GM20431 (cell line): ENCODE data around the gene GPS2.
"Not testable (repeated sequence)": the region's sequence is repeated elsewhere in the genome, so short reads cannot be mapped to it uniquely, and the experiment has no call there.

Experiments used
- in situ Hi-C: fragments of 300-500 bp; cut with MseI, MboI; formaldehyde crosslinking; loops from one replicate; pipeline ENCODE4 v1.15.0; 2020; ENCODE audit warnings: low sequenced_read_pairs; ENCODE audit not compliant: unreplicated experiment

GPS2 gene

DNA sequence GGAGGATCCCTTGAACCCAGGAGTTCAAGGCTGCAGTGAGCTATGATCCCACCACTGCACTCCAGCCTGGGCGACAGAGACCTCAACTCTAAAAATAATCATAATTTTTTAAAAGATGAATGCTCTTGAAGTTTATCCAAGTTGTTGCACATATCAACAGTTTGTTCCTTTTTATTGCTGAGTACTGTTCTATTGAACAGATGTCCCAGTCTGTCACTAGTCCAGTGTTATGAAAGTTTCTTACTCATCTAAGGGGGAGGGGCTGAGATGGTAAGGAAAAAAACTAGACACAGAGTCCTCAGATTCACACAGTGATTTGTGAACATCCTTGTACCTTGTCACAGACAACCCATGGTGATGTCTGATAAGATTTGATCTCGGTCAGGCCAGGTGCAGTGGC, 25.0 kb upstream of the GPS2 start:
- in situ Hi-C loops = no loop called here

DNA sequence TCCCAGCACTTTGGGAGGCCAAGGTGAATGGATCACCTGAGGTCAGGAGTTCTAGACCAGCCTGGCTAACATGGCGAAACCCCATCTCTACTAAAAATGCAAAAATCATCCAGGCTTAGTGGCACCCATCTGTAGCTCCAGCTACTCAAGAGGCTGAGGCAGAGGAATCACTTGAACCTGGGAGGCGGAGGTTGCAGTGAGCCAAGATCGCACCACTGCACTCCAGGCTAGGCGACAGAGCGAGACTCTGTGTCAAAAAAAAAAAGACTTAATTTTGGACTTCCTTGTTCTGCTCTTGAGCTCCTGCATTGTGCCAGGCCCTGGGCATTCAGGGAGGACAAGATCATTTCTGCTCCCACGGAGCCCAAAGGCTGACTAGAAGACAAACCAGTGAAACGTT, 22.4 kb upstream of the GPS2 start:
- in situ Hi-C loops = not testable (repeated sequence)

DNA sequence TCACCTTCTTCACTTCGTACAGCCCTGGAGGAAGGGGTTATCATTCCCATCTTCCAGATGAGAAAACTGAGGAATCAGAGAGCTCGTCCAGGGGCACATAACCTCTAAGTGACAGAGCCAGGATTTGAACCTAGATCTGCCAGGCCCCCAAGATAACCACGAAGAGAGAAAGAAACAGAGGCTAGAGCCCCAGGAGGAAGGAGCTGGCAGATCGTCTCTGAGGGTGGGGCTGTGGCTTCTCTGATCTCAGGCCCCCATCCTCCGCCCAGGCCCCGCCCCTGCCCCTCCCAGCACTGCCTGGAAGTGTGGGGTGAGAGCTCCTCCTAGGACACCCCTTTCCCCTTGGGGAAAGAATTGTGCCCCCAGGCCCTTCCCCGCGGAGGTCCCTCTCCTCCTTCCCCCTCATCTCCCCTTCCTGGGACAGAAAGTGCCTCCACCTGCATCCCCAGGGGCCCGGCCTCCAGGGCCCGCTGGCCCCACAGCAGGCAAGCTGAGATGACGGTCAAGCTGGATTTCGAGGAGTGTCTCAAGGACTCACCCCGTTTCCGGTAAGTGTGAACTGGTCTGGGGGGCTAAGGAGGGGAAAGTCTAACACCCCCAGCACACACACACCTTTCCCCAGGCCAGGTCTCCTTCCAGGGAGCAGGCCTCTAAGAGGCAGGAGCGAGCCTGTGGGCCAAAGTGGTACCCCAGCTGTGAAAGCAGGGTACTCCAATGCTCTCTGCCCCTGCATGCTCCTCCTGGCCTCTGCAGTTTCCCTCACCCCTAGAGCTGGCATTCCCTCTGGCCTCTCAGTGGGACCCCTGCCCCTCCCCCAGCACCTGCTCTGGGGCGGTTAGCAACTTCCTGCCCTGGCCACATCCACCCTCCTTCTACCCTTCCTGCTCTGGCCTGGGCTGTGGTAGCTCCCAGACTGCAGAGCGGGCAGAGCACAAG, 21.3 kb upstream of the GPS2 start, which contains the start of gene ACAP1:
ACAP1 (plus strand) TSS at position 290 of the 936 bp plus-strand sequence; CDS start at position 496, 206 bp downstream.
- in situ Hi-C loops = no loop called here

DNA sequence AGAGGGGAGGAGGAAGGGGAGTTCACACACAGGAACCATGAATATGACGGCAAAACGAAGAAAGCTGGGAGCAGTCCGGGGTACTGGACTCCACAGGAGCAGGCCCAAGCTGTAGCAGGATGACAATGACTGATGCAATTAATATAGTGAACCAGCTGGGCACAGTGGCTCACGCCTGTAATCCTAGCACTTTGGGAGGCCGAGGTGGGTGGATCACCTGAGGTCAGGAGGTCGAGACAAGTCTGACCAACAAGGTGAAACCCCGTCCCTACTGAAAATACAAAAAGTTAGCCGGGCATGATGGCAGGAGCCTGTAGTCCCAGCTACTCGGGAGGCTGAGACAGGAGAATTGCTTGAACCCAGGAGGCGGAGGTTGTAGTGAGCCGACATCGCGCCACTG, 20.6 kb upstream of the GPS2 start:
- in situ Hi-C loops = not testable (repeated sequence)

DNA sequence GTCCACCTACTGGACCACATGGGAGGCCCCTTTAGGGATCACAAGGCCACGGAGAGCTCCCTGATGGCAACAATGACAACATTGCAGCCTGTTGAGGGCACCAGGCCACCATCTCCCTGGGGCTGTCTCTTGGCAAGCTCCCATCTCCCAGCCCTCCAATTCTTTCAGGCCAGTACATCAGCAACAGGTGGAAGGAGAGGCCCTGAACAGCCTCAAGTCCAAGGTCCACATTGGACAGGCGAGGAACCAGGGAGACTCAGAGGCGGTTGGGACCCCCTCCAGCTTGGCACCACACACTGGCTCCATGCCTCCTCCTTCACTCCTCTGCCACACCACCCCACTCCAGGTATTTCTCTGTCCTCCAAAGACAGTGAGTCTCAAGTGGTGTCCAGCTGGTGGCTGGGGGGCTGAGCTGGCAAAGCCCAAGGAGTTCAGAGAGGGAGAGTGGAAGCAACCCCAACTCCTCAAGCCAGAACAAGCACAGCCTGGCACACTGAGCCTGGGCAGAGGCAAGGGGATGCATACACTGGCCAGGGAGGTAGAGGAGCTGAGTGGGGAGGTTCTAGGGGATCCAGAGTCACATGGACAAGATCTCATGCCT, 19.9 kb upstream of the GPS2 start:
- in situ Hi-C loops = no loop called here

DNA sequence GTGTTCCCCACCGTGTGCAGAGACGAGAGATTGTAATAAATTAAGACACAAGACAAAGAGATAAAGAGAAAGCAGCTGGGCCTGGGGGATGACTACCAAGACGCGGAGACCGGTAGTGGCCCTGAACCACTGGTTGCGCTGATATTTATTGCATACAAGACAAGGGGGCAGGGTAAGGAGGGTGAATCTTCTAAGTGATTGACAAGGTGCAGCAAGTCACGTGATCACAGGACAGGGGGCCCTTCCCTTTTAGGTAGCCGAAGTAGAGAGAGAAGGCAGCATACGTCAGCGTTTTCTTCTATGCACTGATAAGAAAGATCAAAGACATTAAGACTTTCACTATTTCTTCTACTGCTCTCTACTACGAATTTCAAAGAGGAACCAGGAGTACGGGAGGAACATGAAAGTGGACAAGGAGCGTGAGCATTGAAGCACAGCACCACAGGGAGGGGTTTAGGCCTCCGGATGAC, 17.5 kb upstream of the GPS2 start:
- in situ Hi-C loops = not testable (repeated sequence)

DNA sequence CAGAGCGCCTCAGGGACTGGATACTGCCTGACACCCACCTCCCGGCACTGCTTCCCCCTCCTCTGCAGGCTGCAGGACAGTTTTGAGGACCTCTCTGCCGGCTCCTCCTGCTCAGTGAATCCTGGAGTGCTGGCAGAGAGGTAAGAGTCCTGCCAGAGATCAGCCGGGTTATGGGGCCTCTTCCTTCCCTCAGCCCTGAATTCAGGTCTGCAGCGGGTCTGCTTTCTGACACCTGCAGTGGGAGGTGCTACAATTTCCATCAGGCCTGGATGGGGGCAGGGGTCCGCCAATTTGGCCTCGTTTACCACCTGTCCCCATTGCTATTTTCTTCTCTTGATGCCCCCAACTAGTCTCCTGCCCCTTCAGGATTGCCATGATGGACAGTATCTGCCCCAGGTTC, 17.0 kb upstream of the GPS2 start:
- in situ Hi-C loops = no loop called here

DNA sequence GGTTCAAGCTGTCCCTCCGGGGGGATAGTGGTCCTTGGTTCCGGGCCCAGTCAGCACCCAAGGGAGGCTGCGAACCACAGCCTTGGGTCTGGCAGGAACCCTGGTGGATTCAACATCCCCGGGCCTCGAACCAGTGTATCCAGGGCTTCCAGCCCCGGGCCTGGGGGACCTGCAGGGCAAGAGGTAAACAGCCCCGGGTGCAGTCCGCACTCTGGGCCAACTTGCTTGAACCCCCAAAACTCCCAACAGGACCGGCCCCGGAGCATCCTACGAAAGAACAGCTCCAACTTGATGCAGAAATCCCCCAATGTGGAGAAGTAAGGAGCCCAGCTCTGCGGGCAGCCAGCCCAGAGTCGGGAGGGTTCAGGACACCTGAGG, 15.5 kb upstream of the GPS2 start:
- in situ Hi-C loops = no loop called here

DNA sequence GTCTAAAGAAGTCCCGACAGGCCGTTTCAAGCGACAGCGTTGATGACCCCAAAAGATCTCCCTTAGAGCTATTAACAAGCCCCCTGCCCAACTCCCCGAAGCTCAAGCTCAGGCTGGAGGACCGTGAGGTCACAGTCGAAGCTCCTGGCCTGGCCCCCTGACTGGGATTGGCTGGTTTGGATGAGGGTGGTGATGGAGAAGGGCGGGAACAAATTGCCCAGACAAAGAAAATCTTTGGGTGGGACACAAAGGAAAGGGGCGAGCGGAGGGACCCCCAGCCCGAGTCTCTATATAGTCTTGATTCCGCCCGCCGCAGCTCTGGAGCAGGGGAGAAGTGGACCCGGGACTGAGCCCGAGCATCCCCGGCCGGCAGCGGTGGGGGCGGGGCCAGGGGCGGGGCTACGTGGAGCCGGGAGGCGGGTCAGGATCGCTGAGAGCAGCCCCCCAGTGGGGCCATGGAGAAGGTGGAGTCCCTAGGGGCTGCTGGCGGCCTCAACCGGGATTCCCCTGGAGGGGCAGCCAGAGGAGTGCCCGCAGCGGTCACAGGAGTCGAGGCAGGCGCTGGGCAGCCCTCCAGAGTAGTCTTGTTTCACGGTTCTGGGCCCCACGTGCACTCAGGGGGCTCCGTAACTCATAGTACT, 15.0 kb upstream of the GPS2 start:
- in situ Hi-C loops = no loop called here

DNA sequence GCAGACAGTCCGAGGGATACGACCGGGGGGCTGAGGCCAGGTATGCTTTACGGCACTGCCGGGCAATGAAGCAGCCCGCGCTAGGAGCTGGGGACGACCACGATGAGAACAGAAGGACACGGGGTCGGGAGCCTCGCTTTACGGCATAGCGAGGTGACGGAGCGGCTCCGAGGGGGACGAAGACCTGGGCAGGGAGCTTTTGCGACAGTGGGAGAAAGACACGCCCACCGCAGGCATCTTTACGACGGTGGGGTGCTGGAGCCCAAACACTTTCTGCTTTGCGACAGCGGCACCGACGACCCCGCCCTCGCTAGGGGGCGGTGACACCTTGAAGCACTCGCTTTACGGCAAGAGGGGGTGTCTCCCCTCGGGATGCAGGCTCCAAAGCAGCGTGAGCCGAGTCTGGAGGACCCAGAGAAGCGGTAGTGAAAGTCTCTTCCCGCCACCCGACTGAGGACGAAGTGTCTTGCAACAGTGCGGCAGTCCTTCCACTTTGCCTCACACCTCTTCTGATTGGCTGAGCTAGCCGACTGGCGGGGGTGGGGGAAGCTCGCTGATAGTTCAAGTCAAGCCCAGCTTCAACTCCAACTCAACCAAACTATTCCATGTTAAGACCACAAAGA, 14.3 kb upstream of the GPS2 start:
- in situ Hi-C loops = no loop called here

DNA sequence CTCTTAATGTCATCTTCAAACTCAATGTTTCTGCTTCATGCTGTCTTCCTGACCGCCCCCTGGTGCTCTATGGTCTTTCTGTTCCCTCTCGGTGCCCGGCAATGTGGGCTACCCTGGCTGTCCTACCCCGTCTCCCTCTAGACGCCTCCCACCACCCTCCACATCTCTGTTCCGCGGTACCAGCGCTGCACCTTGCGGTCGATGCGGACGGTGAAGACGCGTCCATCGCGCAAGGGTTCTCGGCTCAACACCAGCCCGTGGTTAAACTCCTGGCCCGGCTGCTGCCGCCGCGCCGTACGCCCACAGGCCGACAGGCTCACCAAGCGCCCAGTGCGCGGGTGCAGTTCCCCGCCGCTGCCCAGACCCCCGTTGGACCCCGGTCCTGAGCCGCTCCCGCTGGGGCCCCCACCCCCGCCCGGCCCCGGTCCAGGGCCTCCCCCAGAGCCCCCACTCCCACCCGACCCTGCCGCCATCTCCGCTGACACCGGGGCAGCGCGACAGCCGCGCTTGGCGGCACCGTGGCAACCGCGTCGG, 13.7 kb upstream of the GPS2 start, which contains the start of gene NEURL4:
NEURL4 (minus strand) TSS at position 496 of the 534 bp plus-strand sequence; CDS start at position 473, 23 bp downstream.
- in situ Hi-C loops = no loop called here

DNA sequence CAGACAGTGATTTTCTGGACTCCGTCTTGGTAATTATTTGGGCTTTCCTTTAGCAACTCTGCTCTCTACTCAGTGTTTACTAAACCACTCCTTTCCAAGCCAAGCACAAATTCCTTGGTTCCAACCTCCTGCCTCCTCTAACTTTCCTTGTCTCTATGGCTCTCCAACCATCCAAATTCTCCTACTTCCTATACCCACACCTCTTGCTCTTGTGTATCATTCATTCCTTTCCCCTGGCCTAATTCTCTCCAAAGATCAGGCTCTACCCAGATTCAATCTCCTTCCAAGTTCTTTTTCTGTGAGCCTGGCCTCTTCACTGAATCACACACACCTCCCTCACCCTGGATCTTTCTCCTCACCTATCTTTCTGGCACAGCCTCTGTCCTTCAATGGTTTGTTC, 12.8 kb upstream of the GPS2 start:
- in situ Hi-C loops = no loop called here

DNA sequence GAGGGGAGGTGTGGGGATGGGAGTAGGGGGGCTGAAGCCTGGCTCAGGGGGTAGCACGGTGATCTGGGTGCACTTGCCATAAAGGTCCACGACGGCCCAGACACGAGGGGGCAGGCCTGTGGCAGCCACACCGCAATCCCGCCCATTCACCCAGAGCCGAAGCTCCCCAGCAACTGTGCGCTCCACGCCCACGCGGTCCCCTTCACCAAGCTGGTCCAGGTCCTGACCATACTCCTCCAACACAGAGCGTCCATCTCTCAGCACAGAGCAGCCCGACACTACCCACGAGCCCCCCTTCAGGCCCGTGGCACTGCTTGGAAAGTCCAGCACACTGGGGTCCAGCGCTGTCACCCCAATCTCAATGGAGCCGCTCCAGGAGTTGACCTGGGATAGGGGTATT, 12.3 kb upstream of the GPS2 start:
- in situ Hi-C loops = no loop called here

DNA sequence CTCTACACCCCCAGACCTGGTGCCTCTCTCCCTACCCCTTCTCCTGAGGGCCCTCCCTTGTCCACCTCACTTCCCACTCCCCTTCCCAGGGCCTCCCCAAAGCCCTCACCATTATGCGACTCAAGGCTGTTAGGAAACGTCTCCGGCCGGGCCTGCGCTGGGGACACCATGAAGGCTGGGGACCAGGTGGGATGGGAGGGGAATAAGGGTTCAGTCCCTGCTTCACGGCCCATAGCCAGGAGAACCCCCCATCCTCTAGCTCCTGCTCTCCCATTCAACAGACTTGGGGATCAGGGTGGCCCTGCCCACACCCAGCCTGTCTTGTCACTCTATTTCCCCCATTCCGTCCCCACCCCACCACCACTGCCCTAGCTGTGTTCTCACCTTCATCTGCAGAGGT, 11.9 kb upstream of the GPS2 start:
- in situ Hi-C loops = no loop called here

DNA sequence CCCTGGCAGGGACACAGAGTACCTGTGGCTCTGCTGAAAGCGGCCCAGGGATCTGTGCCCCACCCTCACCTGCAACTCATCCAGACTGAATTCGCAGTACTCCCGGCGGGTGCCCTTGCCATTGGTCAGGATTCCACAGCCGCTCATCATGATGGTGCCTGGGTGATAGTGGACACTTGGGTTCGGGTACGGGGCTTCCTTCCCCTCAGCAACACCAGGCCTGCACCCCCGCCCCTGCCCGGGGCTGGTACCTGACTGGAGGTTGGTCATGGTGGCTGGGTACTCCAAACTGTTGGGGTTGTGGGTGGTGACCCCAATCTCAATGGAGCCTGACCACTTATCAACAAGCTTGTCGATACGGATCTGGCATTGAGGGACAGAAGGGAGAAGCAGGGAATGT, 11.0 kb upstream of the GPS2 start:
- in situ Hi-C loops = no loop called here

DNA sequence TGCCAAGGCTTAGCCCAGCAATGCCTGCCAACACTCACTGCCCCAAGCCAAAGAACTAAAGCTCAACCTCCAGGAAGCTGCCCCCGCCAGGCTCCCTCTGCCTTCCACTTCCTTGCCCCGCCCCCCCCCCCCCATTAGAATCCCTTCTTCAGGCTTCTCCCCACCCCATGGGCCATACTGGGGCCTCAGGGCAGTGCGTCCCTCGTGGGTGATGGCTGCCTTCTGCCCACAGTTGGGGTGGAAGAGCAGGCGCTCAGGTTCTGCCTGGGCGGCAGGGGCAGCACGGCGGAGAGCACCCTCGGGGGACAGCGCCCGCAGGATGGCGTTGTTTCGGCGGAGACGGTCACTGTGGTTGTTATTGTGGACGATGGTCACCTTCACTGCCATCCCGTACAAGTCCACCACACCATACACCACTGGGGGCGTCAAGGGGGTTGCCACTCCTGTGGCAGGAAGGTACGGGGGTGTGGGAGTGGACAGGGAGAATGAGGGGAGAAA, 9.9 kb upstream of the GPS2 start:
- in situ Hi-C loops = no loop called here

DNA sequence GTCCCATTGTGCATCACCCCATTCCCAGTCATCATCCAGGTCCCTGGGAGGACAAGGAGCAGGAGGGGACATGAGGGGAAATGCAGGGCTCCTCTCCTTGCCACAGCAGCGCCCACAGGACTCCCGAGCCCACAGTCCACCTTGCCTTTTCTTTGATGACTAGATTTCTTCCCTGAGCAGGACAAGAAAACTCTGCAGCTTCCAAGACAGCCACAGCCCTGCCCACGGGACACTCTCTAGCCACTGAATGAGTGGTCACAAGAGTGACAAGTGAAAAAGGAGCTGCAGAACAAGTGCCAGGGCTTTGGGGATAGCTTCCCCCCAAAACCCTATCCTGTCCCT, 9.2 kb upstream of the GPS2 start:
- in situ Hi-C loops = no loop called here

DNA sequence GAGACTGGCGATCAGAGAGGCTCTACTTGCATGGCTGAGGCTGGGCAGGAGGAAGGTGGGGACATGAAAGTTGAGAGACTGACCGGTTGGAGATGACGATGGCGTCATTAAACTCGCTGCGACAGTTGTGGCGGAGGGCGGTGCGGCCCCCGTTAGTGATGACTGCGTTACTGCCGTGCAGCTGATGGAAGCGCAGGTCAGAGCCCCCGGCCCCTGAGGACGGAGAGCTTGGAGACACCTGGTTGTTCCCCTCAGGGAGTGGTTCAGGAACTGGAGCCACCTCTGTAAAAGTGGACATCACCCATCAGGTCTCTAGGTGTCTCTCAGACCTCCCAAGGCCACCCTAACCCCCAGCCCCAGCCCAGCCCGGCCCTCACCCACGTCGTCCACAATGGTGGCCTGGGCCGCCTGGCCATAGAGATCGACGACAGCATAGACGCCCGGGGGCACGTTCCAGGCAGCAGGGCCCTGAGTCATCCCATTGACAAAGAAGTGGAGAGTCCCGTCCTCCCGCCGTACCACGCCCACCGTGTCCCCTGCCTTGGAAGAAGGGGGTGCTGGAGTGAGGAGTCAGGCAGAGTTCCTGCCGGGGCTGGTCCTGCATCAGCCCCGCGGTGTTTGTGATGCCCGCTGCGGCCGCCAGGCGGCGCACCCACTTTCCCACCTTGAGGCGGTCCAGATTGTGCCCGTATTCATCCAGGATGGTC, 8.7 kb upstream of the GPS2 start:
- in situ Hi-C loops = no loop called here

DNA sequence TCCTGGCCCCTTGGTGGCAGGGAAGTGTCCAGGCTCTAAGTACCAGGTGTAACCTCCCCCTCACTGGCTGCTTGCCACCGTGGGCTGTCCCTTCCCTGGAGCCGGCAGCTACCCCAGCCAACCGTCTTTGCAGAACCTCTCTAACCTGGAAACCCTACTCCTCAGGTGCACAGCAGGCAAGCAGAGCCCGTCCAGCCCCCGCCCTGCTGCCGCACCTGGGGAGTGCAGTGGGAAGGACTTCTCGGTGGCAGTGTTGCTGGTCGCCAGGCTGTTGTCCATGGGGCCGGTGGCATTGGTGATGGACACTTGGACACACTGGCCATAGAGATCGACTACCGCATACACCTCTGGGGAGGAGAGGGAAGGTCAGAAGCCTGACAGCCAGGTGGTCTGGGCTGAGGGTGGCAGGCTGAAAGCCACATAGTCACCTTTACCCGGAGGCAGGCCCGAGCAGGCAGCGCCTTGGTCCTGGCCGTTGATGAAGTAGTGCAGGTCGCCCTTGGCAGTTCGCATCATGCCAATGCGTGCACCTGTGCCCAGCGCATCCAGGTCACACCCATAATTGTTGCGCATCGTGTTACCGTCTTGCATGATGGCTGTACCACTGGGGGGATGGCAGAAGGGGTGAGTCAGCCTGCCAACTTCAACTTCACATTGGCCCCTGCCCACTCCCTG, 7.5 kb upstream of the GPS2 start:
- in situ Hi-C loops = no loop called here
